Measurements from ENCODE around the gene CLP1.
"Not testable (repeated sequence)": the region's sequence is repeated elsewhere in the genome, so short reads cannot be mapped to it uniquely, and the experiment has no call there.

The CLP1 gene

GRCh38 chr11:57680552-57680874 lies 23.0 kb downstream of the CLP1 start:
- no peak for TF ChIP-seq JUND (IDR thresholded peaks at IDR 0.05; ENCODE audit: low read depth)
- no peak for DNase-seq (ENCODE audit: low read depth in 1 of 2, low spot score in 1 of 2)

GRCh38 chr11:57681168-57681567 lies 23.6 kb downstream of the CLP1 start:
- TF ChIP-seq JUND (IDR thresholded peaks at IDR 0.05; ENCODE audit: low read depth) = no peak
- no peak for DNase-seq (ENCODE audit: low read depth in 1 of 2, low spot score in 1 of 2)
- in situ Hi-C loops (cut with HindIII; ENCODE audit: low pct_unique_long_range_greater_than_20kb, low sequenced_read_pairs) = no loop called here

More at GRCh38 chr11:57680552-57680874, 23.0 kb downstream of the CLP1 start:
- in situ Hi-C loops (cut with HindIII; ENCODE audit: low pct_unique_long_range_greater_than_20kb, low sequenced_read_pairs) = no loop called here

GRCh38 chr11:57690474-57690873 lies 32.9 kb downstream of the CLP1 start:
- in situ Hi-C loops (cut with HindIII; ENCODE audit: low pct_unique_long_range_greater_than_20kb, low sequenced_read_pairs); DNase-seq (ENCODE audit: low read depth in 1 of 2, low spot score in 1 of 2): not testable (repeated sequence)

GRCh38 chr11:57698843-57699365 lies 41.3 kb downstream of the CLP1 start:
- no peak for TF ChIP-seq JUND (IDR thresholded peaks at IDR 0.05; ENCODE audit: low read depth)
- in situ Hi-C loops (cut with HindIII; ENCODE audit: low pct_unique_long_range_greater_than_20kb, low sequenced_read_pairs) = no loop called here
- DNase-seq (ENCODE audit: low read depth in 1 of 2, low spot score in 1 of 2) = no peak

GRCh38 chr11:57699813-57700212 lies 42.3 kb downstream of the CLP1 start:
- no peak for TF ChIP-seq JUND (IDR thresholded peaks at IDR 0.05; ENCODE audit: low read depth)
- in situ Hi-C loops (cut with HindIII; ENCODE audit: low pct_unique_long_range_greater_than_20kb, low sequenced_read_pairs) = no loop called here
- no peak for DNase-seq (ENCODE audit: low read depth in 1 of 2, low spot score in 1 of 2)

- no peak for TF ChIP-seq JUND (IDR thresholded peaks at IDR 0.05; ENCODE audit: low read depth)
- in situ Hi-C loops (cut with HindIII; ENCODE audit: low pct_unique_long_range_greater_than_20kb, low sequenced_read_pairs) = no loop called here
- no peak for DNase-seq (ENCODE audit: low read depth in 1 of 2, low spot score in 1 of 2)
Measured at GRCh38 chr11:57700425-57700824, 42.9 kb downstream of the CLP1 start.

GRCh38 chr11:57703341-57703740 lies 45.8 kb downstream of the CLP1 start:
- in situ Hi-C loops (cut with HindIII; ENCODE audit: low pct_unique_long_range_greater_than_20kb, low sequenced_read_pairs) = no loop called here
- no peak for DNase-seq (ENCODE audit: low read depth in 1 of 2, low spot score in 1 of 2)
- no peak for TF ChIP-seq JUND (IDR thresholded peaks at IDR 0.05; ENCODE audit: low read depth)

GRCh38 chr11:57704932-57705331 lies 47.4 kb downstream of the CLP1 start:
- no peak for DNase-seq (ENCODE audit: low read depth in 1 of 2, low spot score in 1 of 2)
- no peak for TF ChIP-seq JUND (IDR thresholded peaks at IDR 0.05; ENCODE audit: low read depth)
- in situ Hi-C loops (cut with HindIII; ENCODE audit: low pct_unique_long_range_greater_than_20kb, low sequenced_read_pairs) = no loop called here

- in situ Hi-C loops (cut with HindIII; ENCODE audit: low pct_unique_long_range_greater_than_20kb, low sequenced_read_pairs); DNase-seq (ENCODE audit: low read depth in 1 of 2, low spot score in 1 of 2): not testable (repeated sequence)
Measured at GRCh38 chr11:57705432-57705831, 47.9 kb downstream of the CLP1 start.

GRCh38 chr11:57709802-57710367 lies 52.3 kb downstream of the CLP1 start:
- no peak for DNase-seq (ENCODE audit: low read depth in 1 of 2, low spot score in 1 of 2)
- in situ Hi-C loops (cut with HindIII; ENCODE audit: low pct_unique_long_range_greater_than_20kb, low sequenced_read_pairs) = no loop called here
- TF ChIP-seq JUND (IDR thresholded peaks at IDR 0.05; ENCODE audit: low read depth) = no peak

Data from T47D (cell line).